Uterus (tissue), 2 donors: ENCODE results near the gene NWD2.

ENCODE experiments used
- CTCF ChIP-seq, 4 experiments: fragments of 200-600 bp in 2 of 4; fragments of 450-650 bp in 2 of 4; sonication (generic) in 2 of 4; IDR thresholded peaks; one replicate each; pipeline ENCODE4 v1.5.1; 2016 to 2019; ENCODE audit warnings: antibody characterized with exemption in 4 of 4, mild to moderate bottlenecking in 2 of 4, moderate library complexity in 1 of 4
- POLR2A ChIP-seq, 2 donors: fragments of 450-650 bp; IDR thresholded peaks; one replicate each; pipeline ENCODE4 v1.6.1; 2016; ENCODE audit warnings: antibody characterized with exemption in 2 of 2, mild to moderate bottlenecking in 1 of 2, moderate library complexity in 1 of 2

GRCh38 chr4:37223732-37224131 is 20.8 kb upstream of the NWD2 start:
- no peak for TF ChIP-seq CTCF (IDR thresholded peaks at IDR 0.05)
- no peak for TF ChIP-seq POLR2A (IDR thresholded peaks at IDR 0.05)
